PC-9 (cell line): ENCODE data around the gene RNLS.

ENCODE experiments used
- CTCF ChIP-seq: fragments of 200-600 bp; sonication (generic); conservative IDR thresholded peaks from 2 replicates; pipeline ENCODE4 v1.6.1; 2017; ENCODE audit warnings: mixed run types, antibody characterized with exemption, mild to moderate bottlenecking, moderate library complexity
- EZH2 ChIP-seq: fragments of 200-600 bp; sonication (generic); IDR thresholded peaks from 2 replicates; pipeline ENCODE4 v1.8.0; 2017; ENCODE audit warnings: antibody characterized with exemption, low read depth

GRCh38 chr10:88236121-88236743 is 346.9 kb downstream of the RNLS start:
- TF ChIP-seq EZH2 (no peak), CTCF (no peak)
